ENCODE measurements around the gene EZH2.

The EZH2 gene

DNA sequence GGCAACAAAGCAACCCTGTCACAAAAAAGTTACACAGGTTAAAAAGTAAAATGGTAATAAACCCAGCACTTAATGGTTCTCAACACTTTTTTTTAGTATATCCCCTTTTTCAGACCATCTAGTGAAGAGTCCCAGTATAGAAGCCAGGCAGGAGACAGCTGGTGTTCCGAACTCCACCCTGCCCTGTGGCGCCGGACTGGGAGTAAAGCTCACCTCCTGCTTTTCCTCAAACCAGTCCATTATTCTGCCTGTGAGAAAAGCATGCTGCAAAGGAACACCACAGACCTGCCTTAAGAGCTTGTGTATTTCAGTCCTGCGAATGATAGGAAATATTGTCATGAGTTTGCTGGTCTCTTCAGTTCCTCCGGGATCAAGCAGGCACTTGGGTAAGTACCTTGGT lies 81.0 kb downstream of the EZH2 start:
- no peak for DNase-seq

DNA sequence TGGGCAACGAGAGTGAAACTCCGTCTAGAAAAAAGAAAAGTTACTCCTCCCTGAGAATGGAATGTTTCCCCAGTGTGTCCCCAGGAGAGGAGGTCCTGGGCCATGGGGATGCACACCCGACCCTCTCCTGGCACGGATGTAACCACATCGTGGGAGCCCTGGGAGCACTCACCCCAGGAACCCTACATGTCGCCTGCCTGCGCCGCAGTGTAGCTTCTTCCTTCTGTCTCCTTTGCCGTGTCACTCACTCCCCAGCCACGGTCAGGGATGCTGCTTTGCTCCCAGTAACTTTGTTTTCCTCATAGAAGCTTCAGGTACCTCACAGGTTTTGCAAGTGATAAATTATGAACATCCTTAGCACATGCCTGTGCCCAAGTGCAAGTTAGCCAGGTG lies 82.0 kb downstream of the EZH2 start:
- DNase-seq: no peak

DNA sequence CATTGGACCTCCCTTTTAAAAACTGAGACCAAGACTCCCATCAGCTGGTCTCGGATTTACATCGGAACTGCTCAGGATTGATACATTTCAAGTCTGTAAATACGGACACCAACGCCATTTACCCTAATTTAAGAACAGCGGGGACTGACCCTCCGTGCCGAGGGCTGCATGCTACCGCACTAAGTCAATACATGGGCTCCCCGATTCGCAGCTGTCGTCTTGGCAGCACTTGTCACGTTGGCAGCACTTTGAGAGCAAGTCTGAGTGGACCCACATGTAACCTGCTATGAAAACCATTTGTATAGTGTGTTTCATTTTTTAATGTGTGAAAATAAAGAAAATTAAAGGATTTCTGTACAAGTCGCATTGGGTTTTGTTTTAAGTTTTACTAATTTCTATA lies 83.4 kb downstream of the EZH2 start:
- DNase-seq: no peak

- no peak for DNase-seq
Measured at GRCh38 chr7:148799893-148800555, 84.1 kb downstream of the EZH2 start.

DNA sequence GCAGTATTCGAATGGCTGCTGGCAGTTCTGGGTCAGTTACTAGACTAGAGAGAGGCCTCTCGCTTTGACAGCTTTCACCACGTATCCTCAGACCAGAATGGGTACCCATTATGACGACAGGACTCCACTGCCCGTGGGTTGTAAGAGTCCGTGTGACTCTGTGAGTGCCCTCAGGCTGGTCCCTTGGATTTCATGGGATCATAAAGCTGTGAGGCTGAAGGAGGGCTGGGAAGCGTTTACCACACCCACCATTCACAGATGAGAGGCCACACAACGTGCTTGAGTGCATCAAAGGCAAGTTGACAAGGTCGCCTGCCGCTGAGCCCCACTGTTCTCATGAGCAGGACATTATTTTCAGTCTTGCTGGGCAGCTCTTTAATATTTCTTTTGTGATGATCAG lies 87.2 kb downstream of the EZH2 start:
- DNase-seq: no peak

- DNase-seq: no peak
Measured at GRCh38 chr7:148794476-148794875, 89.6 kb downstream of the EZH2 start.

GRCh38 chr7:148793590-148793989 lies 90.5 kb downstream of the EZH2 start:
- no peak for DNase-seq

- no peak for DNase-seq
Measured at GRCh38 chr7:148791546-148791945, 92.5 kb downstream of the EZH2 start.

DNA sequence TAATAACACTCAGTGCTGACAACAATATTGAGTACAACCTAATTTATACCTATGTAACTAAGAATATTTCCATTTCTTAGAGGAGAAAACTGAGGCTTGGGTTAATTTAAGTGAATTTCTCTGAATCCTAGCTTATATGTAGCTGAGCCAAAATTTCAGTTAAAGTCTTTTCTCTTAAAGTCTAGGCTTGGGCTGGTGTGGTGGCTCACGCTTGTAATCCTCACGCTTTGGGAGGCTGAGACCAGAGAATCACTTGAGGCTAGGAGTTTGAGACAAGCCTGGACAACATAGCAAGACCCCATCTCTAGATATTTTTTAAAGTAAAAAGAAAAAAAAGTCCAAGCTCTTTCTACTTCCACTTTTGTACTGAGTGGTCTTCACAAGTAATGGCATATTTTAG lies 93.2 kb downstream of the EZH2 start:
- no peak for DNase-seq

GRCh38 chr7:148790131-148790726 lies 93.9 kb downstream of the EZH2 start:
- no peak for DNase-seq

DNA sequence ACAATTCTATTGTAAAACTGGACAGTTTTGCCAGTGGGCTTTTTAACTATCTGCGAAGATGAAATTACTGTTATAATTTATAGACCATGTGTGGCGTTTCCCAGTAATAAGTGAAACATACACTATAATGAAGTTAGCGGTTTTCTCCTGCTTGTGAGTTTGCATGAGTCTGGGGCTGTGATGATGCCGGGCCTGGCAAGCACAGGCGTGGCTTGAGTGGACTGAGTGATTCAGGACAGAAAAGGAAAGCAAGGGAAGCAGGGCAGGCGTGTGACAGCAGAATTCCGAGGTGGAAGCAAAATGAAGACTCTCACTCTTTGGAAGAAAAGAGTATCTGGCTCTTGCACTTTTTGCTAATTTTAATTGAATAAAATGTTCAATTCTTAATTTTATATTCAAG lies 94.9 kb downstream of the EZH2 start:
- DNase-seq: no peak

GRCh38 chr7:148787571-148788295 lies 96.4 kb downstream of the EZH2 start:
- no peak for DNase-seq

- no peak for DNase-seq
Measured at GRCh38 chr7:148783801-148784527, 100.1 kb downstream of the EZH2 start.

GRCh38 chr7:148782757-148783456 lies 101.2 kb downstream of the EZH2 start:
- no peak for DNase-seq

DNA sequence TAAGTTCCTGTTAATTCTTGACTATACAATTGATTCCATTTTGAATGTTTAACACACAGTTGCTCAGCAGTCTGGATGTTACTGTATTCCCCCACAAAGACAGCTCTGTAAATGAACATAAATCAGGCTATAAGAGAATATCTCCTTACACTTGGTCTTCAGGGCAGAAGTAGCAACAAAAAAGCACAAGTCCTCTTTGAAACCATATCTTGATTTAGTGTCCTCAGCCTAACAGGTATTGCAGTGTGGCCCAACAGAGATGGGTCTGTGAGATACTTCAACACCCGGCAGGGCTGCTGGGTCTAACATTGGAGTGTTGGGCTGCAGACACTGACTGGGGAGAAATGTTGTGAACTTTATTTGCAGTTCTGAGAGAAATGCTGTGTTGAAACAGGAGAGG lies 109.6 kb downstream of the EZH2 start:
- DNase-seq: no peak

DNA sequence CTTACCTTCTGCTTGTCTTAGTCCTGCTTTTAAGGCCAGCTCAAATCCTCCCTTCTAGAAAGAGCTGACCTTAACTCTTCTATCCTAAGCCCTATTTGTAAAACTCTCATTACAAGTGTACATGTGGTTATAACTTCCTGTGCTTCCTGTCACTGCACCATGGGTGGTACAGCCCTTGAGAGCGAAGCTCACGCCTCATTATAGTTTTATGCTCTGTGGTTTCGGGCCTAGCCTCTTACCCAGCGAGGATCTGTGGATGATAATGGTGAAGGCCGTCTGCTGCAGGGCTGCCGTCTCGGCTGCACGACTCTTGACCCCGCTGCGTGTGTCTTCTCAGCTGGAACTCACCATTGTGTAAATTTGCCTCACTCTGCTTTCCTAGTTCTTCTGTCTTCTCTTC lies 110.8 kb downstream of the EZH2 start:
- DNase-seq: peak; percentile 42

- DNase-seq: no peak
Measured at GRCh38 chr7:148772297-148773089, 111.6 kb downstream of the EZH2 start.

DNA sequence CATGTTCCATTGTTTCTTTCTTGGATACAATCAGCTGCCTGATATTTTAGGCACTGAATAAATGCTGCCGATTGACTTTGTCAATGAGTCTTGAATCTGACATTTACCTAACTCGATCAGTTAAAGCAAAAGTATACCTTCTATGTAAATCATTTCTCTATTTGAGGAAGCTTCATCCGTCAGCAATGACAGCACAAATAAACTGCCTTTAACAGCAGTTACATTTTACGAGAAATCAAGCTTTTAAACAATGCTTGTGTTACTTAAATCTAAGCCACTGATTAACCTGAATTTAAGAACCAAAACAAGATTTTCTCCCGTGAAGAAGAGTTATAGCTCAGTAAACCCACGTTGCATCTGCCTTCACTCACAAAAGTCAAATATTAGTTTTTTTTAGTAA lies 114.1 kb downstream of the EZH2 start:
- no peak for DNase-seq

DNA sequence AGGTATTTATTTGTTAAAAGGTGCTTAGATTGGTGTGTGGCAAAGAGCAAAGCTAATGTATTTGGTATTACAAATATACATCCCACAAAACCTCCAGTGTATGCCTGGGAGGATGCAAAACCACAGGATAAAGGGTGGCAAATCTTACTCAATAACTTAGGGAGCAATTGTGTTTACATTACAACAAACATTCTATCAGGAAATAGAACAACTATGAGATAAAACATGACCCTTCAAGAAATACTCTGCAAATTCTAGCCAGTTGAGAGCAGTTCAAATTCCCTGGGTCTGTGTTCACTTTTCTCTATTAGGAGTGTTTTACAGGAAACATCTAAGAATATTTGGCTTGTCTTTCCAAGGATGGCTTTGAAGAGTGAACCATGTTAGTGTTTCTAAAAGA lies 120.5 kb downstream of the EZH2 start:
- DNase-seq: no peak

DNA sequence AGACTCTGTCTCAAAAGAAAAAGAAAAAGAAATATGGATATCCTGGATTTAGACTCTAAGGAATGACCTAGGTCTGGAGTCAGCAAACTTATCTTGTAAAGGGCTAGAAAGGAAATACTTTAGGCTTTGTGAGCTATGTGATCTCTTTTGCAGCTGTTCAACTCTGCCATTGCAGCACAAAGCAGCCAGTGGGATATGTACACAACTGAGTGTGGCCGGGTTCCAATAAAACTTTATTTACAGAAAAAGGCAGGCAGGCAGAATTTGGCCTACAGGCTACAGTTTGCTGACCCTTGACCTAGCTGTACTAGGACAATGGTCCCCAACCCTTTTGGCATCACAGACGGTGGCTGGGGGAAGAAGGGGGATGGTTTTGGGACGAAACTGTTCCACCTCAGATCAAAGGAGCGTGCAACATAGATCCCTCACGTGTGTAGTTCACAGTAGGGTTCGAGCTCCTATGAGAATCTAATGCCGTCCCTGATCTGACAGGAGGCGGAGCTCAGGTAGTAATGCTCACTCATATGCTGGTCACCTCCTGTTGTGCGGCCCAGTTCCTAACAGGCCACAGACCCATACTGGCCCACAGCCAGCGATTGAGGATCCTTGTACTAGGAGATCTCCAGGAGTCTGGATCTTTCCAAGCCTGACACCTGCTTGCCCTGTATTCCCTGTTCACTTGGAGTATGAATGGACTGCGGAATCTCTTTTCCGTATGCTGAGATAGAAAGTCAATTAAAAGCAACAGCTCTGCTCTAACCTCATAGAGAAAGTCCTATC lies 122.4 kb downstream of the EZH2 start:
- no peak for DNase-seq

Data from DMS79 (cell line).